Measurements from ENCODE around the gene CLEC10A.
"Not testable (repeated sequence)": the region's sequence is repeated elsewhere in the genome, so short reads cannot be mapped to it uniquely, and the experiment has no call there.

CLEC10A gene

DNA sequence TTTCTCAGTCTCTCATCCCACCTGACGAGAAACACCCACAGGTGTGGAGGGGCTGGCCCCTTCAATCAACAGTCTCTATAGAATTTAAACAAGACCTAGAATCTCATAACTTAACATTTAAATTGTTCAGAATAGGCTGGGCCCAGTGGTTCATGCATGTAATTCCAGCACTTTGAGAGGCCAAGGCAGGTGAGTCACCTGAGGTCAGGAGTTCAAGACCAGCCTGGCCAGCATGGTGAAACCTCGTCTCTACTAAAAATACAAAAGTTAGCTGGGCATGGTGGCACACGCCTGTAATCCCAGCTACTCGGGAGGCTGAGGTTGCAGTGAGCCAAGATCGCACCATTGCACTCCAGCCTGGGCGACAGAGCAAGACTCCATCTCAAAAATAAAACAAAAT, 9.5 kb upstream of the CLEC10A start:
- not testable (repeated sequence) for DNase-seq (ENCODE audit: low read depth); H3K36me3 ChIP-seq (ENCODE audit: control insufficient read depth, insufficient read depth, low read length, severe bottlenecking); H3K9me3 ChIP-seq (ENCODE audit: control insufficient read depth, low read length); H3K4me3 ChIP-seq (ENCODE audit: low read length); H3K4me1 ChIP-seq (ENCODE audit: control insufficient read depth, insufficient read depth, low read length); H3K9ac ChIP-seq (ENCODE audit: low read length)
- peaks cover 16% of the 10 kb centered on the region for H3K27me3 ChIP-seq (replicated peaks; ENCODE audit: control insufficient read depth, insufficient read depth, low read length)

DNA sequence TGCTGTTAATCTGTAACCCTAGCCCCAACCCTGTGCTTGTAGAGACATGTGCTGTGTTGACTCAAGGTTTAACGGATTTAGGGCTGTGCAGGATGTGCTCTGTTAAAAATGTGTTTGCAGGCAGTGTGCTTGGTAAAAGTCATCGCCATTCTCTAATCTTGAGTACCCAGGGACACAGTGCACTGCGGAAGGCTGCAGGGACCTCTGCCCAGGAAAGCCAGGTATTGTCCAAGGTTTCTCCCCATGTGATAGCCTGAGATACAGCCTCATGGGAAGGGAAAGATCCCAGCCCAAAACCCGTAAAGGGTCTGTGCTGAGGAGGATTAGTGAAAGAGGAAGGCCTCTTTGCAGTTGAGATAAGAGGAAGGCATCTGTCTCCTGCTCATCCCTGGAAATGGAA, 8.4 kb upstream of the CLEC10A start:
- H3K9ac ChIP-seq (ENCODE audit: low read length); H3K36me3 ChIP-seq (ENCODE audit: control insufficient read depth, insufficient read depth, low read length, severe bottlenecking); H3K9me3 ChIP-seq (ENCODE audit: control insufficient read depth, low read length); DNase-seq (ENCODE audit: low read depth); H3K27me3 ChIP-seq (replicated peaks; ENCODE audit: control insufficient read depth, insufficient read depth, low read length); H3K4me3 ChIP-seq (ENCODE audit: low read length); H3K4me1 ChIP-seq (ENCODE audit: control insufficient read depth, insufficient read depth, low read length): not testable (repeated sequence)

- no peak overlapping the region for H3K9ac ChIP-seq (ENCODE audit: low read length)
- H3K4me3 ChIP-seq (ENCODE audit: low read length), result no peak overlapping the region
- peaks cover 8% of the 10 kb centered on the region for H3K4me1 ChIP-seq (ENCODE audit: control insufficient read depth, insufficient read depth, low read length)
- no peaks in the 10 kb centered on the region for H3K9me3 ChIP-seq (ENCODE audit: control insufficient read depth, low read length)
- peaks cover 9% of the 10 kb centered on the region for H3K27me3 ChIP-seq (replicated peaks; ENCODE audit: control insufficient read depth, insufficient read depth, low read length)
- H3K36me3 ChIP-seq (ENCODE audit: control insufficient read depth, insufficient read depth, low read length, severe bottlenecking), result no peaks in the 10 kb centered on the region
- no peak for DNase-seq (ENCODE audit: low read depth)
These were observed 4.0 kb upstream of the CLEC10A start for GRCh38 chr17:7084088-7084487.

GRCh38 chr17:7083592-7083991, 3.5 kb upstream of the CLEC10A start:
- no peak overlapping the region for H3K9ac ChIP-seq (ENCODE audit: low read length)
- H3K27me3 ChIP-seq (replicated peaks; ENCODE audit: control insufficient read depth, insufficient read depth, low read length), result peaks cover 14% of the 10 kb centered on the region
- peaks cover 8% of the 10 kb centered on the region for H3K4me1 ChIP-seq (ENCODE audit: control insufficient read depth, insufficient read depth, low read length)
- no peaks in the 10 kb centered on the region for H3K36me3 ChIP-seq (ENCODE audit: control insufficient read depth, insufficient read depth, low read length, severe bottlenecking)
- H3K9me3 ChIP-seq (ENCODE audit: control insufficient read depth, low read length), result no peaks in the 10 kb centered on the region
- no peak overlapping the region for H3K4me3 ChIP-seq (ENCODE audit: low read length)
- no peak for DNase-seq (ENCODE audit: low read depth)

DNA sequence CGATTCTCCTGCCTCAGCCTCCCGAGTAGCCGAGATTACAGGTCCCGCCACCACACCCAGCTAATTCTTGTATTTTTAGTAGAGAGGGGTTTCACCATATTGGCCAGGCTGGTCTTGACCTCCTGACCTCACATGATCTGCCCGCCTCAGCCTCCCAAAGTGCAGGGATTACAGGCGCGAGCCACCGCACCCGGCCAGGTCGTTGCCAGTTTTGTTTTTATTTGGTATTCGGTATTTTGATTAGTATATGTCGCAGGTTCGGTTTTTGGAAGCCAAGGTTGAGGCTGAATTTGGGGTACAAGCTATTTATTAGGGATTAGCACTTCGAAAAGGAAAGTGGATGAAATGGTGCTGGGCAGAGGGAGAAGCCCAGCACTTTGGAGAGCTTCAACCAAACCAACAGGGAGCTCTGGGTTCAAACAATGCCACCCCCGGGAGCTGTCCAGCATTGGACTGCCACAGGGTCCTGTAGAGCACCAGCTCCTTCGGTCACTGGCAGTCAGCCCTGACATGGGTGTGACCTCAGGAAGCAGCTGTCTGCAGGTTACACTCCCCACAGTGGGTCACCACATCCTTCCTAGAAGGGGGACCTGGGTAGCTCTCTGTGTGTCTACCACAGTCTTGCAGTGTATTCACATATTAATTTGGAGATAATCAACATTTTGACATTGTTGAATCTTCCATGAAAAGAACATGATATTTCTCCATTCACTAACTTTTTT, 1.5 kb upstream of the CLEC10A start:
- no peak for DNase-seq (ENCODE audit: low read depth)

DNA sequence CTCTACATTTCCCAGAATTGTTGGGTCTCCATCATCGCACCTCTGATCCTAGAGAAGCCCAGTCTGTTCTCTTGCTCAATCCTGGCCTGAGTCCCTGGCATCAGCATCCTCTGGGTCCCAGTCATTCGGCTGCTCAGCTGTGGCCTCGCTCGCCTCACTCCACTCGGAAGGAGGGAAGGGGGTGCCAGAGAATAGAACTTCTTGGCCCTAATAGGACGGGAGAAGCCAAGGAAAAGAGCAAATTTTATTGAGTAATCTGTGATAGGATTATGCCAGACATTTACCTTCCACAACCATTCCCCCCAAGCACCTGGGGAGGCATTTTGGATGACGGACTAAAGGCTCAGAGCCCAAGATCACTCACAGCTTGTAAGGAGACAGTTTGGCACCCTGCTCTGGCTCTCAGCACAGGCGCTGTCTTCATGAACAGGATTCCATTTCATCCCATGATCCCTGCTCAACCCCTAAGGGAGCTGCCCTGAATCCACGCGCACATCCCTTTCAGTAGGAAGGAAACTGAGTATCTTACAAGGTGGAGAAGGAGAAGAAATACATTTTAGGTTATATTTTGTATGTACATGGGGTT, 498 bp upstream of the CLEC10A start:
- H3K27me3 ChIP-seq (replicated peaks; ENCODE audit: control insufficient read depth, insufficient read depth, low read length), result peaks cover 13% of the 10 kb centered on the region
- H3K36me3 ChIP-seq (ENCODE audit: control insufficient read depth, insufficient read depth, low read length, severe bottlenecking), result no peaks in the 10 kb centered on the region
- H3K9me3 ChIP-seq (ENCODE audit: control insufficient read depth, low read length), result no peaks in the 10 kb centered on the region
- no peak for DNase-seq (ENCODE audit: low read depth)
- H3K4me3 ChIP-seq (ENCODE audit: low read length), result no peak overlapping the region
- peaks cover 8% of the 10 kb centered on the region for H3K4me1 ChIP-seq (ENCODE audit: control insufficient read depth, insufficient read depth, low read length)
- H3K9ac ChIP-seq (ENCODE audit: low read length), result no peak overlapping the region

More for the DNA sequence above, 1.5 kb upstream of the CLEC10A start:
- no peak overlapping the region for H3K4me3 ChIP-seq (ENCODE audit: low read length)
- no peaks in the 10 kb centered on the region for H3K36me3 ChIP-seq (ENCODE audit: control insufficient read depth, insufficient read depth, low read length, severe bottlenecking)
- H3K4me1 ChIP-seq (ENCODE audit: control insufficient read depth, insufficient read depth, low read length), result peaks cover 8% of the 10 kb centered on the region
- H3K9ac ChIP-seq (ENCODE audit: low read length), result no peak overlapping the region
- no peaks in the 10 kb centered on the region for H3K9me3 ChIP-seq (ENCODE audit: control insufficient read depth, low read length)
- peaks cover 13% of the 10 kb centered on the region for H3K27me3 ChIP-seq (replicated peaks; ENCODE audit: control insufficient read depth, insufficient read depth, low read length)

DNA sequence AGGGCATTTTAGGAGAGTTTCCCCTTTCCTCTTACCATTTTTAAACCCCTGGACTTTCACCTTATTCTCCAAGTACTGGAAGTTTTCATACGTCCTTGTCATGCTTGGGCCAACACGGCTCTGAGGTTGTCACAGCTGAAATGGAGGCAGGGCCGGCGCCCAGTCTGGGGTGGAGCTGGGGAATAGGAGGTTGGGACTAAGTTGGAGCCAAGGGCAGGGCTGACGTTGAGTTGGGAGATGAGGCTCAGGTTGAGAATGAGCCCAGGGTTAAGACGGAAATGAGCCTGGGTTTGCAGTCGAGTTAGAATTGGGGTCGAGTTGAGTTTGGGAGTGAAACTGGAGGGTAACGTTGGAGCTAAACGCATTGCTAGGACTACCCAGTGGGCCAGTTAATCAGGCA, 1.3 kb downstream of the CLEC10A start:
- H3K9ac ChIP-seq (ENCODE audit: low read length), result no peak overlapping the region
- H3K4me1 ChIP-seq (ENCODE audit: control insufficient read depth, insufficient read depth, low read length), result peaks cover 4% of the 10 kb centered on the region
- H3K27me3 ChIP-seq (replicated peaks; ENCODE audit: control insufficient read depth, insufficient read depth, low read length), result peaks cover 24% of the 10 kb centered on the region
- DNase-seq (ENCODE audit: low read depth), result no peak
- H3K4me3 ChIP-seq (ENCODE audit: low read length), result no peak overlapping the region
- H3K36me3 ChIP-seq (ENCODE audit: control insufficient read depth, insufficient read depth, low read length, severe bottlenecking), result no peaks in the 10 kb centered on the region
- H3K9me3 ChIP-seq (ENCODE audit: control insufficient read depth, low read length), result peaks cover 5% of the 10 kb centered on the region

GRCh38 chr17:7077911-7078546, 2.0 kb downstream of the CLEC10A start:
- peaks cover 27% of the 10 kb centered on the region for H3K27me3 ChIP-seq (replicated peaks; ENCODE audit: control insufficient read depth, insufficient read depth, low read length)
- DNase-seq (ENCODE audit: low read depth), result no peak
- H3K9me3 ChIP-seq (ENCODE audit: control insufficient read depth, low read length), result peaks cover 5% of the 10 kb centered on the region
- no peaks in the 10 kb centered on the region for H3K36me3 ChIP-seq (ENCODE audit: control insufficient read depth, insufficient read depth, low read length, severe bottlenecking)
- H3K4me3 ChIP-seq (ENCODE audit: low read length), result no peak overlapping the region
- peaks cover 3% of the 10 kb centered on the region for H3K4me1 ChIP-seq (ENCODE audit: control insufficient read depth, insufficient read depth, low read length)
- H3K9ac ChIP-seq (ENCODE audit: low read length), result no peak overlapping the region

- no peak for DNase-seq (ENCODE audit: low read depth)
- Histone ChIP-seq H3K9me3 (ENCODE audit: control insufficient read depth, low read length) (peaks cover 5% of the 10 kb centered on the region), H3K9ac (ENCODE audit: low read length) (no peak overlapping the region), H3K36me3 (ENCODE audit: control insufficient read depth, insufficient read depth, low read length, severe bottlenecking) (no peaks in the 10 kb centered on the region), H3K27me3 (replicated peaks; ENCODE audit: control insufficient read depth, insufficient read depth, low read length) (peaks cover 44% of the 10 kb centered on the region), H3K4me1 (ENCODE audit: control insufficient read depth, insufficient read depth, low read length) (no peaks in the 10 kb centered on the region), H3K4me3 (ENCODE audit: low read length) (no peak overlapping the region)
These were observed 5.1 kb downstream of the CLEC10A start for GRCh38 chr17:7074931-7075330.

DNA sequence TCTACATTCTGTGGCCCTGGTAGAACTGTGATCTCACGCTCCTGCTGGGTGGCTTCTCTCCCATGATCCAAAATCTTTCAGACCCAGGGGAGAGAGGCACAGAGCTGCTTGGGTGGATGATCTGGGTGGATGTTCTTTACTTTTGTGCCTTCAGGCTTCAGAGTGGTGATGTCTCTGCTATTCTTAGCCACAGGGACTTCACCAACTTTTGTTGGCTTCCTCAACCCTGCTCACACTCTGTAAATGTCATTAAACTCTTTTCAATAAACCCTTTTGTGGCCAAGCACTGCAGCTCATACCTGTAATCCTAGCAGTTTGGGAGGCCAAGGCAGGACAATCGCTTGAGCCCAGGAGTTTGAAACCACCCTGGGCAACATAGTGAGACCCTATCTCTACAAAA, 7.6 kb downstream of the CLEC10A start:
- Histone ChIP-seq H3K9ac (ENCODE audit: low read length) (no peak overlapping the region), H3K9me3 (ENCODE audit: control insufficient read depth, low read length) (peaks cover 22% of the 10 kb centered on the region), H3K27me3 (replicated peaks; ENCODE audit: control insufficient read depth, insufficient read depth, low read length) (peaks cover 50% of the 10 kb centered on the region), H3K36me3 (ENCODE audit: control insufficient read depth, insufficient read depth, low read length, severe bottlenecking) (no peaks in the 10 kb centered on the region), H3K4me3 (ENCODE audit: low read length) (no peak overlapping the region), H3K4me1 (ENCODE audit: control insufficient read depth, insufficient read depth, low read length) (no peaks in the 10 kb centered on the region)
- DNase-seq (ENCODE audit: low read depth), result no peak

DNA sequence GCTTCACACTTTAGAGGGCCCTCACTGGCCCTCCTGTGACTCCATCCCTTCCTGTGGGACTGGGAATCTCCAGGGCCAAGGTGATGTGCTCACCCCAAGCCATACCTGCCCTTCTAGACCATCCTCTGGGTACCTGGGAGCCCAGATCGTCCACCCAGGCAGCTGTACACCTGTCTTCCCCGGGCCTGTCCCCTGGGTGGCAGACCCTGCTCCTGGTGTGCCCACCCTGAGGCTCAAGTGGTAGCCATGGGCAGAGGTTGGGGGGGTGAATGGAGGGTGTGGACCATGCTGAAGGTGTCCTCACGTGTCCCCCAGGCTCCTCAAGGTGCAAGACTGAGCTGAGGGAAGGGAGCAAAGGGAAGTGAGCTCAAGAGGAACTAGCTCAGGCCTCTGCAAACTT, 9.3 kb downstream of the CLEC10A start:
- DNase-seq (ENCODE audit: low read depth), result no peak
- Histone ChIP-seq H3K9ac (ENCODE audit: low read length) (no peak overlapping the region), H3K27me3 (replicated peaks; ENCODE audit: control insufficient read depth, insufficient read depth, low read length) (peaks cover 64% of the 10 kb centered on the region), H3K9me3 (ENCODE audit: control insufficient read depth, low read length) (peaks cover 27% of the 10 kb centered on the region), H3K36me3 (ENCODE audit: control insufficient read depth, insufficient read depth, low read length, severe bottlenecking) (no peaks in the 10 kb centered on the region), H3K4me1 (ENCODE audit: control insufficient read depth, insufficient read depth, low read length) (no peaks in the 10 kb centered on the region), H3K4me3 (ENCODE audit: low read length) (no peak overlapping the region)
